PC-3 (cell line): Measurements from ENCODE around the gene SLC17A8. TPM values are rescaled to one million over a fixed set of nuclear protein-coding genes. Genes with fewer than 3 reads are reported as not detected.

Experiments
- ATAC-seq: fragments of 200-7000 bp; cut with Tn5 transposase; 2 replicates; pipeline ENCODE4 v1.9.1; 2020; ENCODE audit warnings: mild to moderate bottlenecking, moderate library complexity
- BruUV-seq: library from RNA; stranded (reverse); fragments of 400-500 nt; replicated peaks from 2 replicates; lab custom pipeline; 2021; lab: Mats Ljungman, UMichigan
- CTCF ChIA-PET: fragments of 300-600 bp; sonication (Branson Sonifier 250); formaldehyde crosslinking; loops from one replicate; lab custom pipeline; 2022; ENCODE audit warnings: antibody characterized with exemption; lab: Charles Lee
- POLR2A ChIA-PET: fragments of 300-600 bp; sonication (Branson Sonifier 250); formaldehyde crosslinking; loops from one replicate; lab custom pipeline; 2022; ENCODE audit warnings: antibody characterized with exemption; ENCODE audit not compliant: unreplicated experiment; lab: Charles Lee
- DNase-seq: peaks from one replicate; pipeline ENCODE4 v3.0.0-alpha.2; 2015
- H2AFZ ChIP-seq: fragments of 300-600 bp; sonication (generic); 2 replicates; pipeline ENCODE4 v1.6.0; 2016; ENCODE audit warnings: antibody characterized with exemption, low read length
- H3F3A ChIP-seq: fragments of 300-600 bp; sonication (generic); one replicate; pipeline ENCODE4 v1.6.0; 2017; ENCODE audit warnings: antibody characterized with exemption, low read length, control low read depth, mild to moderate bottlenecking; ENCODE audit not compliant: unreplicated experiment
- H3K27ac ChIP-seq: fragments of 300-600 bp; sonication (generic); 2 replicates; pipeline ENCODE4 v1.5.1; 2016; ENCODE audit warnings: mild to moderate bottlenecking, low read length
- H3K27me3 ChIP-seq: fragments of 300-600 bp; sonication (generic); 2 replicates; pipeline ENCODE4 v1.6.1; 2016; ENCODE audit warnings: low read length, mixed read lengths
- H3K36me3 ChIP-seq: fragments of 300-600 bp; sonication (generic); 2 replicates; pipeline ENCODE4 v1.6.1; 2016; ENCODE audit warnings: low read depth, mixed run types, low read length, mixed read lengths
- H3K4me1 ChIP-seq: fragments of 300-600 bp; sonication (generic); 2 replicates; pipeline ENCODE4 v1.5.1; 2016; ENCODE audit warnings: low read length; ENCODE audit not compliant: insufficient read depth
- H3K4me2 ChIP-seq: fragments of 300-600 bp; sonication (generic); 2 replicates; pipeline ENCODE4 v1.6.0; 2016; ENCODE audit warnings: low read length
- H3K4me3 ChIP-seq: fragments of 300-600 bp; sonication (generic); 2 replicates; pipeline ENCODE4 v1.5.1; 2016; ENCODE audit warnings: mild to moderate bottlenecking, low read length, mixed read lengths
- H3K79me2 ChIP-seq: fragments of 300-600 bp; sonication (generic); 2 replicates; pipeline ENCODE4 v1.6.1; 2017; ENCODE audit warnings: low read length, mixed read lengths
- H3K9ac ChIP-seq: fragments of 300-600 bp; sonication (generic); 2 replicates; pipeline ENCODE4 v1.6.0; 2016; ENCODE audit warnings: mild to moderate bottlenecking, low read length
- H3K9me2 ChIP-seq: fragments of 300-600 bp; sonication (generic); replicated peaks from 2 replicates; pipeline ENCODE4 v1.6.1; 2016; ENCODE audit warnings: mixed run types, low read length, mixed read lengths
- H3K9me3 ChIP-seq: fragments of 300-600 bp; sonication (generic); 2 replicates; pipeline ENCODE4 v1.6.1; 2016; ENCODE audit warnings: low read length, mixed read lengths
- H4K20me1 ChIP-seq: fragments of 300-600 bp; sonication (generic); 2 replicates; pipeline ENCODE4 v1.6.1; 2016; ENCODE audit warnings: low read length, mixed read lengths
- CTCF ChIP-seq: fragments of 300-600 bp; sonication (generic); conservative IDR thresholded peaks from 2 replicates; pipeline ENCODE4 v1.5.1; 2017; ENCODE audit warnings: antibody characterized with exemption, low read depth, mild to moderate bottlenecking, low read length
- EZH2 ChIP-seq: fragments of 300-600 bp; sonication (generic); IDR thresholded peaks from one replicate; pipeline ENCODE4 v1.6.1; 2017; ENCODE audit warnings: antibody characterized with exemption, mild to moderate bottlenecking, low read length; ENCODE audit not compliant: unreplicated experiment
- EZH2phosphoT487 ChIP-seq: fragments of 300-600 bp; sonication (generic); IDR thresholded peaks from 2 replicates; pipeline ENCODE4 v1.6.1; 2018; ENCODE audit warnings: mild to moderate bottlenecking, antibody characterized with exemption, low read length, borderline replicate concordance
- intact Hi-C: fragments of 100-400 bp; cut with micrococcal nuclease; formaldehyde crosslinking; loops from 2 replicates; pipeline ENCODE4 v1.9.0; 2023
- total RNA-seq: library from RNA; depleted of rRNA; stranded (reverse); fragments of >200 nt; gene quantifications from 2 replicates; pipeline ENCODE4 v1.2.3, GENCODE V29; 2014

Gene SLC17A8
- total RNA-seq, 1 experiment from 2014 or later: not detected

GRCh38 chr12:100443434-100443833, 86.6 kb downstream of the SLC17A8 start:
- Histone ChIP-seq H3K36me3 (no peaks in the 10 kb centered on the region), H2AFZ (no peak overlapping the region), H4K20me1 (no peaks in the 10 kb centered on the region), H3K79me2 (no peaks in the 10 kb centered on the region), H3F3A (no peaks in the 10 kb centered on the region), H3K9me2 (no peaks in the 10 kb centered on the region), H3K4me2 (no peak overlapping the region), H3K27me3 (peaks cover 54% of the 10 kb centered on the region), H3K9ac (no peak overlapping the region), H3K4me3 (no peak overlapping the region), H3K9me3 (no peaks in the 10 kb centered on the region), H3K4me1 (no peaks in the 10 kb centered on the region), H3K27ac (no peak overlapping the region)
- ATAC-seq (no peak), DNase-seq (no peak)
- POLR2A ChIA-PET: no interaction called here
- BruUV-seq: no TSS peak
- intact Hi-C loops: no loop called here
- no peak for TF ChIP-seq EZH2
- no peak for TF ChIP-seq CTCF
- TF ChIP-seq EZH2phosphoT487: no peak
- CTCF ChIA-PET: no interaction called here

- TF ChIP-seq CTCF (no peak), EZH2phosphoT487 (no peak)
- no peaks in the 10 kb centered on the region for H4K20me1 ChIP-seq
- no peaks in the 10 kb centered on the region for H3K4me1 ChIP-seq
- POLR2A ChIA-PET: no interaction called here
- intact Hi-C loops: no loop called here
- H3K9me2 ChIP-seq: no peaks in the 10 kb centered on the region
- H3K9ac ChIP-seq: no peak overlapping the region
- no peaks in the 10 kb centered on the region for H3F3A ChIP-seq
- CTCF ChIA-PET: no interaction called here
- H3K4me3 ChIP-seq: no peak overlapping the region
- no TSS peak for BruUV-seq
- no peaks in the 10 kb centered on the region for H3K36me3 ChIP-seq
- no peaks in the 10 kb centered on the region for H3K9me3 ChIP-seq
- no peaks in the 10 kb centered on the region for H3K79me2 ChIP-seq
- H3K4me2 ChIP-seq: no peak overlapping the region
- H2AFZ ChIP-seq: no peak overlapping the region
- no peak overlapping the region for H3K27ac ChIP-seq
- no peak for DNase-seq
- peaks cover 62% of the 10 kb centered on the region for H3K27me3 ChIP-seq
- ATAC-seq: no peak
Measured at GRCh38 chr12:100445081-100445481, 88.2 kb downstream of the SLC17A8 start.

GRCh38 chr12:100447381-100447780, 90.5 kb downstream of the SLC17A8 start:
- no TSS peak for BruUV-seq
- Histone ChIP-seq H3K4me3 (no peak overlapping the region), H3K27me3 (peaks cover 66% of the 10 kb centered on the region), H2AFZ (no peak overlapping the region), H3F3A (no peaks in the 10 kb centered on the region), H3K79me2 (no peaks in the 10 kb centered on the region), H3K9ac (no peak overlapping the region), H4K20me1 (no peaks in the 10 kb centered on the region), H3K27ac (no peak overlapping the region), H3K36me3 (no peaks in the 10 kb centered on the region), H3K4me1 (no peaks in the 10 kb centered on the region), H3K4me2 (no peak overlapping the region), H3K9me3 (no peaks in the 10 kb centered on the region), H3K9me2 (no peaks in the 10 kb centered on the region)
- intact Hi-C loops: no loop called here
- ChIA-PET POLR2A (no interaction called here), CTCF (no interaction called here)
- TF ChIP-seq EZH2 (no peak), EZH2phosphoT487 (no peak), CTCF (no peak)
- no peak for DNase-seq
- ATAC-seq: no peak
